Endodermal cell (in vitro differentiated cells): ENCODE results near the gene SEMG1. TPM values are rescaled to one million over a fixed set of nuclear protein-coding genes. Genes with fewer than 3 reads are reported as not detected.

Experiments
- DNase-seq: peaks from one replicate; pipeline ENCODE4 v3.0.0-alpha.2; 2017
- H3K27ac ChIP-seq: 2 replicates; pipeline ENCODE4 v1.5.1; 2013; ENCODE audit warnings: mild to moderate bottlenecking, low read depth, low read length, moderate library complexity
- H3K27me3 ChIP-seq: 2 replicates; pipeline ENCODE4 v1.6.1; 2013; ENCODE audit warnings: mild to moderate bottlenecking, low read length, moderate library complexity; ENCODE audit not compliant: insufficient read depth, control insufficient read depth, poor library complexity, severe bottlenecking
- H3K36me3 ChIP-seq: 2 replicates; pipeline ENCODE4 v1.7.0; 2013; ENCODE audit warnings: mild to moderate bottlenecking, low read length, moderate library complexity; ENCODE audit not compliant: control insufficient read depth, insufficient read depth
- H3K4me1 ChIP-seq: one replicate; pipeline ENCODE4 v1.7.0; 2013; ENCODE audit warnings: low read length; ENCODE audit not compliant: control insufficient read depth, insufficient read depth
- H3K4me3 ChIP-seq: 2 replicates; pipeline ENCODE4 v1.5.1; 2013; ENCODE audit warnings: mild to moderate bottlenecking, low read length, moderate library complexity
- H3K9ac ChIP-seq: 2 replicates; pipeline ENCODE4 v1.6.1; 2013; ENCODE audit warnings: mild to moderate bottlenecking, low read length, moderate library complexity; ENCODE audit not compliant: poor library complexity, severe bottlenecking; ENCODE audit errors: extremely low read depth
- H3K9me3 ChIP-seq: 2 replicates; pipeline ENCODE4 v1.6.1; 2013; ENCODE audit warnings: mild to moderate bottlenecking, low read length, moderate library complexity; ENCODE audit not compliant: control insufficient read depth
- H3K27ac Mint-ChIP-seq: 2 replicates; pipeline ENCODE4 v1.8.0; 2020; ENCODE audit warnings: mixed read lengths
- H3K27me3 Mint-ChIP-seq: 2 replicates; pipeline ENCODE4 v1.8.0; 2021; ENCODE audit warnings: mild to moderate bottlenecking, mixed read lengths; ENCODE audit not compliant: insufficient read depth
- H3K36me3 Mint-ChIP-seq: 2 replicates; pipeline ENCODE4 v1.8.0; 2020; ENCODE audit warnings: low read depth, mixed read lengths
- H3K4me1 Mint-ChIP-seq: 2 replicates; pipeline ENCODE4 v1.8.0; 2020; ENCODE audit warnings: mixed read lengths
- H3K4me3 Mint-ChIP-seq: 2 replicates; pipeline ENCODE4 v1.8.0; 2020; ENCODE audit warnings: mild to moderate bottlenecking, moderate library complexity, mixed read lengths
- H3K9me3 Mint-ChIP-seq: 2 replicates; pipeline ENCODE4 v1.8.0; 2020; ENCODE audit warnings: mild to moderate bottlenecking, mixed read lengths
- WGBS, 2 experiments: methylation state at CpG; one replicate each; pipeline versions ENCODE4 v1.1.5 to v1.1.7; 2013; ENCODE audit warnings: missing lambda C conversion rate in 2 of 2, mixed read lengths in 1 of 2; ENCODE audit not compliant: insufficient coverage in 1 of 2, insufficient read length in 1 of 2; 5-methylcytosine and 5-hydroxymethylcytosine counted together
- total RNA-seq, 2 donors: library from RNA; stranded (reverse); fragmentation: NEBNext Ultra II Directional in 1 of 2; extraction: Animal tissue kit (Norgen Biotek cat#: 25700) in 1 of 2; gene quantifications; 2 replicates in 1 of 2; 3 replicates in 1 of 2; pipeline ENCODE4 v1.2.1, GENCODE V29; 2021
- TF ChIP-seq, protein P1 (sequence below): fragments of 200-600 bp; sonication (generic); conservative IDR thresholded peaks from 2 replicates; pipeline ENCODE4 v1.5.0; 2021; ENCODE audit warnings: antibody characterized with exemption, mild to moderate bottlenecking

The SEMG1 gene
- total RNA-seq, 2 donors from 2014 or later = 0.46 TPM; not detected in 1

DNA sequence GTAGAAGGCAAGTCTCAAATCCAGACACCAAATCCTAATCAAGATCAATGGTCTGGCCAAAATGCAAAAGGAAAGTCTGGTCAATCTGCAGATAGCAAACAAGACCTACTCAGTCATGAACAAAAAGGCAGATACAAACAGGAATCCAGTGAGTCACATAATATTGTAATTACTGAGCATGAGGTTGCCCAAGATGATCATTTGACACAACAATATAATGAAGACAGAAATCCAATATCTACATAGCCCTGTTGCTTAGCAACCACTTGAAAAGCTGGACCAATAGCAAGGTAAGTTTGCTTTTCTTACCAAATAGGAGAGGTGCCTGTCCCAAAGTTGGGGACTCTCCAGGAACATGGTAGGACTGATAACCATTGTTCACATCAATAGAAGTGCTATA is 16.3 kb downstream of the SEMG1 start:
- H3K27me3 ChIP-seq = peaks cover 16% of the 10 kb centered on the region
- Mint-ChIP-seq H3K9me3 (no peaks in the 10 kb centered on the region), H3K27me3 (peaks cover 61% of the 10 kb centered on the region), H3K4me3 (no peak overlapping the region), H3K27ac (no peak overlapping the region), H3K4me1 (no peaks in the 10 kb centered on the region), H3K36me3 (no peaks in the 10 kb centered on the region)
- no peaks in the 10 kb centered on the region for H3K4me1 ChIP-seq
- no peak overlapping the region for H3K9ac ChIP-seq
- H3K4me3 ChIP-seq = no peak overlapping the region
- H3K27ac ChIP-seq = no peak overlapping the region
- DNase-seq = no peak
- TF ChIP-seq, protein P1, sequence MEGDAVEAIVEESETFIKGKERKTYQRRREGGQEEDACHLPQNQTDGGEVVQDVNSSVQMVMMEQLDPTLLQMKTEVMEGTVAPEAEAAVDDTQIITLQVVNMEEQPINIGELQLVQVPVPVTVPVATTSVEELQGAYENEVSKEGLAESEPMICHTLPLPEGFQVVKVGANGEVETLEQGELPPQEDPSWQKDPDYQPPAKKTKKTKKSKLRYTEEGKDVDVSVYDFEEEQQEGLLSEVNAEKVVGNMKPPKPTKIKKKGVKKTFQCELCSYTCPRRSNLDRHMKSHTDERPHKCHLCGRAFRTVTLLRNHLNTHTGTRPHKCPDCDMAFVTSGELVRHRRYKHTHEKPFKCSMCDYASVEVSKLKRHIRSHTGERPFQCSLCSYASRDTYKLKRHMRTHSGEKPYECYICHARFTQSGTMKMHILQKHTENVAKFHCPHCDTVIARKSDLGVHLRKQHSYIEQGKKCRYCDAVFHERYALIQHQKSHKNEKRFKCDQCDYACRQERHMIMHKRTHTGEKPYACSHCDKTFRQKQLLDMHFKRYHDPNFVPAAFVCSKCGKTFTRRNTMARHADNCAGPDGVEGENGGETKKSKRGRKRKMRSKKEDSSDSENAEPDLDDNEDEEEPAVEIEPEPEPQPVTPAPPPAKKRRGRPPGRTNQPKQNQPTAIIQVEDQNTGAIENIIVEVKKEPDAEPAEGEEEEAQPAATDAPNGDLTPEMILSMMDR = no peak
- no peaks in the 10 kb centered on the region for H3K9me3 ChIP-seq
- H3K36me3 ChIP-seq = no peaks in the 10 kb centered on the region

DNA sequence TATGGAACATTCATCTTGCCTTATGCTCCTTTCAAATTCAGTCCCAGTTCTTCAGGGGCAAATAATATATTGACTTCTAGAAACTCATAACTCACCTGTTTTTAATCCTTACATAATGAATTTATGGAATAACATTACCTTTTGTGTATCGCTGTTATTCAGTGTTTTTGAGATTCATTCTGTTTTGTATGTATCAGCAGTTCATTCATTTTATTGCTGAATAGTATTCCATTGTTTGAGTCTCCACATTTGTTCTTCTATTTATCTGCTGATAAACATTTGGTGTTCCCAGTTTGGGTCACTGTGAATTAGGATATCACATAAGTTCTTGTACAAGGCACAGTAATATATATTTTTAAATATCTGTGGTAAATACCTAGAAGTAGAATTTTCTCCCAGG is 19.5 kb downstream of the SEMG1 start:
- Mint-ChIP-seq H3K4me1 (no peaks in the 10 kb centered on the region), H3K9me3 (no peaks in the 10 kb centered on the region), H3K27ac (no peak overlapping the region), H3K4me3 (no peak overlapping the region), H3K36me3 (no peaks in the 10 kb centered on the region), H3K27me3 (peaks cover 64% of the 10 kb centered on the region)
- no peak for DNase-seq
- no peak overlapping the region for H3K9ac ChIP-seq
- no peaks in the 10 kb centered on the region for H3K9me3 ChIP-seq
- H3K36me3 ChIP-seq = no peaks in the 10 kb centered on the region
- peaks cover 16% of the 10 kb centered on the region for H3K27me3 ChIP-seq
- H3K4me1 ChIP-seq = no peaks in the 10 kb centered on the region
- TF ChIP-seq, protein P1 = no peak
- 78% methylated on average over 1 of the region's 1 CpG; no CpG with 5 or more reads in 1 of the 2 experiments for WGBS, 2 experiments
- H3K27ac ChIP-seq = no peak overlapping the region
- H3K4me3 ChIP-seq = no peak overlapping the region

DNA sequence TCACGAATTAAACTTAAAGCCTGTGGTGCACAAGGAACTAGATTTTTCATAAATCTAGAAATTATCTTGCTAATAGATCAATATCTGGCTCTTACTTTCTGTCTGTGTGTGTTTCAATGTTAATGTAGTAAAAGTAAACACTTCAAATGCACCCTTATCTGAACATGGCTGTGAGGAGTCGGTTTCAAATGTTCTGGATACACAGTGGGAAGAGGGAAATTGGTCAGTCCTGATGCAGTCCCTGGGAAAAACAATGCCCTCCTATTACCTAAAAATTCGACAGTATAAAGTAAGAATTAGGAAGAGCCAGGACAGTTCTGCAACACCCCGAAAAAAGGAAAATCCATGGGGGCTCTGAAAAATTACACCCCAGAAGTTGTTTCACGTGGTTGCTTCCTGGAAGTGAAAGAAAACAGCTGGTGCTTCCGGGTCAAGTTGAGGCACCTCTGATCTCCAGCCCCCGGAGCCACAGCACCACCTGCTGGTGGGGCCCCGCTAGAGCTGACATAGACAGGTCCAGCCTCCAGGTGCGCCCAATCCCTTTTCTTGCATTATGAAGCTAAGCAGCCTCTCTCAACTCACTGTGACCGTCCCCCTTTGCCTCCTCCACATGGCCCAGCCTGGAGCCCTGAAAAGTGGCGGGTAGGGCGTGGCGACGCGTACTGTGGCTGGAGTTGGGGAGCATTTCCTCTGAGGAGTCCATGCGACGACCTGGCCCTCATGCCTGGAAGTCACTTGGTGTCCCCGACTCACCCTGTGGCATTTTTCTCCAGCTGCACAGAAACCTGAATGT is 22.6 kb downstream of the SEMG1 start:
- DNase-seq = peak; percentile 92
- Histone ChIP-seq H3K27ac (no peak overlapping the region), H3K4me3 (no peak overlapping the region), H3K9ac (no peak overlapping the region), H3K36me3 (no peaks in the 10 kb centered on the region), H3K4me1 (no peaks in the 10 kb centered on the region), H3K27me3 (peaks cover 11% of the 10 kb centered on the region), H3K9me3 (peaks cover 5% of the 10 kb centered on the region)
- H3K27ac Mint-ChIP-seq = no peak overlapping the region
- TF ChIP-seq, protein P1 = peak; percentile 88
- H3K9me3 Mint-ChIP-seq = no peaks in the 10 kb centered on the region
- H3K4me1 Mint-ChIP-seq = no peaks in the 10 kb centered on the region
- no peaks in the 10 kb centered on the region for H3K36me3 Mint-ChIP-seq
- peaks cover 40% of the 10 kb centered on the region for H3K27me3 Mint-ChIP-seq
- 83 to 87% methylated on average over 10 to 18 of the region's 18 CpGs for WGBS, 2 experiments
- H3K4me3 Mint-ChIP-seq = no peak overlapping the region
